ENCODE measurements around the gene OR2A42.
"Not testable (repeated sequence)": the region's sequence is repeated elsewhere in the genome, so short reads cannot be mapped to it uniquely, and the experiment has no call there.

The OR2A42 gene

GRCh38 chr7:144223675-144224074, 15.7 kb downstream of the OR2A42 start:
- not testable (repeated sequence) for DNase-seq

- DNase-seq, result not testable (repeated sequence)
These were observed 18.9 kb downstream of the OR2A42 start for GRCh38 chr7:144220531-144220930.

GRCh38 chr7:144219149-144219548, 20.3 kb downstream of the OR2A42 start:
- DNase-seq, result not testable (repeated sequence)

GRCh38 chr7:144218581-144218980, 20.8 kb downstream of the OR2A42 start:
- not testable (repeated sequence) for DNase-seq

GRCh38 chr7:144217200-144217599, 22.2 kb downstream of the OR2A42 start:
- DNase-seq, result not testable (repeated sequence)

GRCh38 chr7:144205306-144205705, 34.1 kb downstream of the OR2A42 start:
- DNase-seq, result not testable (repeated sequence)

- DNase-seq, result not testable (repeated sequence)
These were observed 36.3 kb downstream of the OR2A42 start for GRCh38 chr7:144203086-144203485.

GRCh38 chr7:144201978-144202377, 37.4 kb downstream of the OR2A42 start:
- DNase-seq, result not testable (repeated sequence)

GRCh38 chr7:144198934-144199333, 40.5 kb downstream of the OR2A42 start:
- DNase-seq, result not testable (repeated sequence)

- DNase-seq, result not testable (repeated sequence)
These were observed 44.1 kb downstream of the OR2A42 start, which contains the start of gene ARHGEF35 for GRCh38 chr7:144195212-144195872. TSS of gene ARHGEF35 (minus strand) at chr7:144195833. CDS start at chr7:144188383, 7,450 bp downstream.

GRCh38 chr7:144194453-144194852, 45.0 kb downstream of the OR2A42 start:
- DNase-seq, result not testable (repeated sequence)

GRCh38 chr7:144193782-144194181, 45.6 kb downstream of the OR2A42 start:
- DNase-seq, result not testable (repeated sequence)

- DNase-seq, result not testable (repeated sequence)
These were observed 50.7 kb downstream of the OR2A42 start for GRCh38 chr7:144188578-144189171.

GRCh38 chr7:144187848-144188247, 51.6 kb downstream of the OR2A42 start:
- not testable (repeated sequence) for DNase-seq

- not testable (repeated sequence) for DNase-seq
These were observed 56.2 kb downstream of the OR2A42 start, which contains the start of gene CTAGE4 for GRCh38 chr7:144183166-144183565. TSS of gene CTAGE4 (plus strand) at chr7:144183466. CDS start at chr7:144183504, 38 bp downstream.

- not testable (repeated sequence) for DNase-seq
These were observed 60.3 kb downstream of the OR2A42 start for GRCh38 chr7:144179165-144179479.

GRCh38 chr7:144178380-144179164, 60.8 kb downstream of the OR2A42 start:
- DNase-seq, result not testable (repeated sequence)
